Hematopoietic multipotent progenitor cell treated with erythropoietin and hydrocortisone succinate and interleukin-3 and kit ligand, for 8 days (in vitro differentiated cells): ENCODE results near the gene FASTKD3.
A peak's percentile ranks its signal among the peaks of the same experiment; 100 is the strongest.

Experiments
- DNase-seq: peaks from one replicate; pipeline ENCODE4 v3.0.0-alpha.2; 2015

FASTKD3 gene

GRCh38 chr5:7846327-7846726 is 22.5 kb downstream of the FASTKD3 start:
- DNase-seq: no peak

- no peak for DNase-seq
Measured at GRCh38 chr5:7845557-7845956, 23.3 kb downstream of the FASTKD3 start.

- no peak for DNase-seq
Measured at GRCh38 chr5:7844901-7845300, 23.9 kb downstream of the FASTKD3 start.

GRCh38 chr5:7842531-7842930 is 26.3 kb downstream of the FASTKD3 start:
- no peak for DNase-seq

DNA sequence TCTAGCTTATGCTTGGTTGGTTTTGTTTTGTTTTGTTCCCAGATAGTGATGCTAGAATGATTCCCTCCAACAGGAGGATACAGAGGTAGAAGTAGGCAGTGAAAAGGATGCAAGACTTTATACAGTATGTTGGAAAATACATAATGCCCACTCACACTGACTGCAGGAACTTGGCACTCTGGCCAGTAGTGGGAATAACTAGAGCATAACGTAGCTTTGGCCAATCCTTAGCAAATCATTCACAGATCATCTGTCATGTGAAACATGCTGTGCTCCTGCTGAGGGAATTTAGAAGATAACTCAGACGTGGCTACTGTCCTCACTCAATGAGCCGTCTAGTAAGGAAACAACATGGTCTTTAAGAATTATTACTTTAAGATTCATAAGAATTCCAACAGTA is 31.4 kb downstream of the FASTKD3 start:
- no peak for DNase-seq

DNA sequence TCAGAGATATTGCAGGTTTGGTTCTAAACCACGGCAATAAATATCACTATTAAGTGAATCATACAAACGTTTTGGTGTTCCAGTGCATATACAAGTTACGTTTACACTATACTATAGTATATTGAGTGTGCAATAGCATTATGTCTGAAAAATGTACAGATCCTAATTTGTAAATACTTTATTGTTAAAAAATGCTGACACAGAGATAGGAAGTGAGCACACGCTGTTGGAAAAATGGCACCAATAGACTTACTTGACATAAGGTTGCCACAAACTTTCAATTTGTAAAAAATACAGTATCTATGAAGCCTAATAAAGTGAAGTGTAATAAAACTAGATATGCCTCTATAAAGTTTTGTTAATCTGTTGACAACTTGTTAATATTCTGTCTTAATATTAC is 33.8 kb downstream of the FASTKD3 start:
- DNase-seq: no peak

DNA sequence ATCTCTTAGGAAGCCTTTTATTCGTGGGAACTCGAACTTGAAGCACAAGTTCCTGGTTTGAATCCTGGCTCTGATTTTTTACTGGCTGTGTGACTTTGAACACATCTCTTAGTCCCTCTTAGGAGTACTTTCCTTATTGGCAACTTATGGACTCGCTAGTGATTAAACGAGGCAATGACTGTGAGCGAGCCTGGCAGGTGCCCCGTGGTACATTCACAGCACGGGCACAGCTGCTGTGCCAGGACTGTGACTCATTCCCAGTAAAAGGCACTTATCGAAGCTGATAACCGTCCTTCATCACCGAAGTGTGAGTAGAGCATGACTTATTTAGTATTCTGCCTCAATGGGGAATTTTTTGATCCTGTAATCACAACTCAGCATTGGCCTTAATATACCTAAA is 40.6 kb downstream of the FASTKD3 start:
- no peak for DNase-seq

GRCh38 chr5:7827610-7828009 is 41.2 kb downstream of the FASTKD3 start:
- DNase-seq: no peak

DNA sequence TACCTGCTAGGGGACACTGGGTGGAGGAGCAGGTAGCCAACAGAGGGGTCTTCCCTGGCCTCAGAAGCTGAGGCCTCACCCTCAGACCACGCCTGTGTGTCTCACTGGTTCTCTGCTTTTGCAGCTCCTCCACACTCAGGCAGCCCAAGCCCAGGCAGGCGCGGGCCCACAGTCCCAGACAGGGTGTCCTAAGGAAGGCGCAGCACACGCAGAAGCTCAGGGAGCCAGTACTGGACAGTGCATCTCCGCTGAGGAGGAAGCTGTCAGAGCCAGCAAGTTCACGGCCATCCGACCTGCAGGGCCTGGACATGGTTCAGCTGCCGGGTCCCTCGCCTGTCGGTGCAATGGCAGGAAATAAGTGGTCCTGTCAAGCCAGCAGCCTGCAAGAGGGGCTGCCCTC is 43.2 kb downstream of the FASTKD3 start:
- no peak for DNase-seq

DNA sequence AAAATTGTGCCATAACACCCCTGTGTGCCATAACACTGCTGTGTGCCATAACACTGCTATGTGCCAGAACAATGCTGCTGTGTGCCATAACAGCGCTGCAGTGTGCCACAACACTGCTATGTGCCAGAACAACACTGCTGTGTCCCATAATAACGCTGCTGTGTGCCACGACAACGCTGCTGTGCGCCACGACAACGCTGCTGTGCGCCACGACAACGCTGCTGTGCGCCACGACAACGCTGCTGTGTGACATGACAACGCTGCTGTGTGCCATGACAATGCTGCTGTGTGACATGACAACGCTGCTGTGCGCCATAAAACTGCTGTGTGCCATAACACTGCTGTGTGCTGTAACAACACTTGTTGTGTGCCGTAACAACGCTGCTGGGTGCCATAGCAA is 43.8 kb downstream of the FASTKD3 start:
- DNase-seq: no peak

DNA sequence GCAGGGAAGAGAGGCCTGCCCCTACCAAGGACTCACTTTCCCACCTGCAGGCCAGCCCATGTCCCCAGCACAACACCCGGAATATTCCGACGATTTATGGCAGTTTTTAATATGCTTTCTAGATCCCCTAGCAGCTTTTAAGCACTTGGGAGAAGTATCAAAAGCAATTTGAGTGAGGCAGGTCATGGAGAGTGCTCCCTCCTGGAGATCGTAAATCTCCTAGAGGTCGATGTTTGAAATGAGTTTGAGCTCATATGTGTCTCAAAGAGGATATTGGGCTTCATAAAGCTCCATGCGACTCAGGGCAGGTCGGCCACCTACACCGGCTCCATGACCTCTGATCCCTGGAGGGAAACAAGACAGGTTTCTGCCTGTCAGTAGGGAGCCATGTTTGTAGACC is 45.2 kb downstream of the FASTKD3 start:
- DNase-seq: no peak

GRCh38 chr5:7822449-7822848 is 46.4 kb downstream of the FASTKD3 start:
- no peak for DNase-seq

DNA sequence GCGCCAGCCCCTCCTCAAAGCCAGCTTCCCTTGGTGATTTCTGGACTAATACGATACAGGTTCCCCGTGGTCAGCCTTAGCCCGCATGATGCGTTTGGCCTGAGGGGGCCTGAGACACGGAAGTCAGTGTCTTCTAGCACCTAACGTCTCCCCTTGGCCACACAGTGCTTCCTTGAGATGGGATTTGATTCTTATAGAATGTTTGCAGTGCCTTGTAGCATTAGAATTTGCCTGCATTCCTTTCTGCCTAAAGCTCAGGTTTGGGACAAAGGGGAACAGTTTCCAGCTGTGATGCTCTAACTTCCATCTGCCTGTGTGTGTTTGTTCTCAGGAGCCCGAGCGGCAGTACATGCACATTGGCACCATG is 52.3 kb downstream of the FASTKD3 start:
- DNase-seq: no peak

- peak; percentile 71 for DNase-seq
Measured at GRCh38 chr5:7815892-7816534, 52.8 kb downstream of the FASTKD3 start.

GRCh38 chr5:7814816-7815215 is 54.0 kb downstream of the FASTKD3 start:
- DNase-seq: no peak

DNA sequence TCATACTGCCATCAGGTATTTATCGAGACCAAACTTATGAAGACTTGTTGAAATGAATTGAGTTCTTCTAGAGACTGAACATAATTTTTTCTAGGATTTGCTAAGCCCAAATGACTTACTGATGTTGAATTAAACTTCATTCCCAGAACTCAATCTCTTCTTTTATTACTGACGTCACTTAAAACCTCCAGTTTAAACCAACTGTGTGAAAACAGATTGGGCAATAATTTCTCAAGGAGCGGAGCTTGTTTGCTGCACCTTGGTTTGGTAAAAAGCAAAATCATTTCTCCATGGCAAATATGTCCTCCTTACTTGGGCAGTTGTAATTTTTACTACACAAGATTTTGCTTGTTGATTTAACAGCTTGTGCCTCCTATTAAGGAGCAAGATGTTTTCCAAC is 55.3 kb downstream of the FASTKD3 start:
- DNase-seq: no peak

GRCh38 chr5:7813007-7813406 is 55.8 kb downstream of the FASTKD3 start:
- DNase-seq: no peak

- no peak for DNase-seq
Measured at GRCh38 chr5:7811715-7812114, 57.1 kb downstream of the FASTKD3 start.
